Measurements from ENCODE around the gene MPC1.

GRCh38 chr6:166317261-166318212, 65.2 kb downstream of the MPC1 start:
- TF ChIP-seq CTCF (IDR thresholded peaks at IDR 0.05) (no peak), POLR2A (IDR thresholded peaks at IDR 0.05) (no peak)

All from esophagus squamous epithelium (tissue), 4 donors.